Mucosa of descending colon (tissue), 3 donors: ENCODE measurements around the gene CFLAR. TPM values are rescaled to one million over a fixed set of nuclear protein-coding genes. Genes with fewer than 3 reads are reported as not detected.

Source experiments
- ATAC-seq: fragments of 200-7000 bp; cut with Tn5 transposase; one replicate; pipeline ENCODE4 v1.9.1; 2020; ENCODE audit warnings: mild to moderate bottlenecking, moderate library complexity
- DNase-seq, 3 donors: peaks; one replicate each; pipeline ENCODE4 v3.0.0-alpha.2; 2020
- H3K36me3 ChIP-seq: fragments of 200-600 bp; one replicate; pipeline ENCODE4 v1.8.0; 2021; ENCODE audit warnings: low read depth, mild to moderate bottlenecking
- H3K4me1 ChIP-seq: fragments of 200-600 bp; one replicate; pipeline ENCODE4 v1.8.0; 2021; ENCODE audit warnings: low read depth, mild to moderate bottlenecking
- H3K4me3 ChIP-seq: fragments of 200-600 bp; one replicate; pipeline ENCODE4 v1.8.0; 2021; ENCODE audit warnings: mild to moderate bottlenecking
- H3K9me3 ChIP-seq: fragments of 200-600 bp; one replicate; pipeline ENCODE4 v1.8.0; 2021; ENCODE audit warnings: mild to moderate bottlenecking
- intact Hi-C, 2 donors: fragments of 100-400 bp; cut with DNase I in 1 of 2; cut with micrococcal nuclease in 1 of 2; formaldehyde crosslinking; loops; one replicate each; pipeline versions ENCODE4 v1.11.0 to v1.11.1; 2022; cut with DNase I, micrococcal nuclease
- total RNA-seq, 3 donors: library from RNA; stranded (reverse); fragmentation: NEBNext Ultra II Directional in 2 of 3; extraction: Animal tissue kit (Norgen Biotek cat#: 25700) in 2 of 3; gene quantifications; one replicate each; pipeline versions ENCODE4 v1.2.1 to v1.2.4, GENCODE V29; 2021 to 2023
- TF ChIP-seq, protein P1 (sequence below): fragments of 200-600 bp; IDR thresholded peaks from one replicate; pipeline ENCODE4 v1.8.0; 2022; ENCODE audit warnings: antibody characterized with exemption, mild to moderate bottlenecking
- donor health status: DM: no; HTN: no; CAD: no; lungs with moderate emphysema.
- donor health status: DM: no; HTN: no; CAD: no.
- donor health status: DM: no; HTN: yes; CAD: no.

CFLAR gene
- total RNA-seq, 3 donors from 2014 or later = 161 to 171 (median 166) TPM

DNA sequence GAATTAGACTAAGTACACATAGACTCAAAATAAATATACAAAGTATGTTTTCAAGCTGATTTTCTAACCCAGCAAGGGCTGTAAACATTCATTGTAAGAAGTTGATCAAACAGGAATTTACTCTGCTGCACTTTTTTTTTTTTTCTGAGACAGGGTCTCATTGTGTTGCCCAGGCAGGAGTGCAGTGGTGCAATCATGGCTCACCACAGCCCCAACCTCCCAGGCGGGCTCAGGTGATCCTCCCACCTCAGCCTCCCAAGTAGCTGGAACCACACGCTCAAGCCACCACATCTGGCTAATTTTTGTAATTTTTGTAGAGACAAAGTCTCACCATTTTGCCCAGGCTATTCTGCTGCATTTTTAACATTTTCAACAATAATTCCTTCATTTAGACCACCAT is 8.3 kb upstream of the CFLAR start:
- no peak for ATAC-seq
- no peaks in the 10 kb centered on the region for H3K4me1 ChIP-seq
- TF ChIP-seq, protein P1, sequence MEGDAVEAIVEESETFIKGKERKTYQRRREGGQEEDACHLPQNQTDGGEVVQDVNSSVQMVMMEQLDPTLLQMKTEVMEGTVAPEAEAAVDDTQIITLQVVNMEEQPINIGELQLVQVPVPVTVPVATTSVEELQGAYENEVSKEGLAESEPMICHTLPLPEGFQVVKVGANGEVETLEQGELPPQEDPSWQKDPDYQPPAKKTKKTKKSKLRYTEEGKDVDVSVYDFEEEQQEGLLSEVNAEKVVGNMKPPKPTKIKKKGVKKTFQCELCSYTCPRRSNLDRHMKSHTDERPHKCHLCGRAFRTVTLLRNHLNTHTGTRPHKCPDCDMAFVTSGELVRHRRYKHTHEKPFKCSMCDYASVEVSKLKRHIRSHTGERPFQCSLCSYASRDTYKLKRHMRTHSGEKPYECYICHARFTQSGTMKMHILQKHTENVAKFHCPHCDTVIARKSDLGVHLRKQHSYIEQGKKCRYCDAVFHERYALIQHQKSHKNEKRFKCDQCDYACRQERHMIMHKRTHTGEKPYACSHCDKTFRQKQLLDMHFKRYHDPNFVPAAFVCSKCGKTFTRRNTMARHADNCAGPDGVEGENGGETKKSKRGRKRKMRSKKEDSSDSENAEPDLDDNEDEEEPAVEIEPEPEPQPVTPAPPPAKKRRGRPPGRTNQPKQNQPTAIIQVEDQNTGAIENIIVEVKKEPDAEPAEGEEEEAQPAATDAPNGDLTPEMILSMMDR = no peak
- no peak for DNase-seq
- no peaks in the 10 kb centered on the region for H3K36me3 ChIP-seq
- intact Hi-C loops = no loop called here
- no peaks in the 10 kb centered on the region for H3K9me3 ChIP-seq
- H3K4me3 ChIP-seq = no peak overlapping the region

DNA sequence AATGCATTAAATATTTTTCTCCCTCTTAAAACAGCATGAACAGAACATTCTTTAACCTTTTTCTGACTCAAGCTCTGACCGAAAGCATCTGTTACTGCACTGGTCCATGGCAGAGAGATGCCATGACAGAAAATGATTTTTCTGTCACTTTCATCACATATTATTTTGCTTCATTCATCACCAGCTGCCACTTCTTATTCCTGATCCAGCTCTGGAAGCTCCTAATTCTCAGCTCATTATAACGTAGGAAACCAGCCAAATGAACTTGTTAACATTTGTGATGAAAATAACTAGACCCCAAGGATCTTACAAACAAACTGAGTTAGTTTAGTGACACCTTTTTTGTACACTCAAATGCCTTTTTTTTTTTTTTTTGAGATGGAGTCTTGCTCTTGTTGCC is 7.6 kb upstream of the CFLAR start:
- no peaks in the 10 kb centered on the region for H3K4me1 ChIP-seq
- TF ChIP-seq, protein P1 = no peak
- intact Hi-C loops = no loop called here
- H3K4me3 ChIP-seq = no peak overlapping the region
- H3K36me3 ChIP-seq = no peaks in the 10 kb centered on the region
- ATAC-seq (no peak), DNase-seq (no peak)
- no peaks in the 10 kb centered on the region for H3K9me3 ChIP-seq

DNA sequence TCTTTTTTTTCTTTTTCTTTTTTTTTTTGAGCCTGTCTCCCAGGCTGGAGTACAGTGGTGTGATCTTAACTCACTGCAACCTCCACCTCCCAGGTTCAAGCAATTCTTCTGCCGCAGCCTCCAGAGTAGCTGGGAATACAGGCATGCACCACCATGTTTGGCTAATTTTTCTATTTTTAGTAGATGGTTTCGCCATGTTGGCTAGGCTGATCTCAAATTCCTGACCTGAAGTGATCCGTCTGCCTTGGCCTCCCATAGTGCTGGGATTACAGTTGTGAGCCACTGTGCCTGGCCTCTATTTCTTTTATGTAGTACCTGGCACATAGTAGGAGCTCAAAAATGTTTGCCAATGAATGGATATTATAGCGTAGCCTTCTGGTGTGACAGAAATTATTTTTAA is 6.8 kb upstream of the CFLAR start:
- no peak for ATAC-seq
- Histone ChIP-seq H3K36me3 (no peaks in the 10 kb centered on the region), H3K9me3 (no peaks in the 10 kb centered on the region), H3K4me3 (no peak overlapping the region), H3K4me1 (no peaks in the 10 kb centered on the region)
- TF ChIP-seq, protein P1 = no peak
- intact Hi-C loops = no loop called here
- DNase-seq = no peak

DNA sequence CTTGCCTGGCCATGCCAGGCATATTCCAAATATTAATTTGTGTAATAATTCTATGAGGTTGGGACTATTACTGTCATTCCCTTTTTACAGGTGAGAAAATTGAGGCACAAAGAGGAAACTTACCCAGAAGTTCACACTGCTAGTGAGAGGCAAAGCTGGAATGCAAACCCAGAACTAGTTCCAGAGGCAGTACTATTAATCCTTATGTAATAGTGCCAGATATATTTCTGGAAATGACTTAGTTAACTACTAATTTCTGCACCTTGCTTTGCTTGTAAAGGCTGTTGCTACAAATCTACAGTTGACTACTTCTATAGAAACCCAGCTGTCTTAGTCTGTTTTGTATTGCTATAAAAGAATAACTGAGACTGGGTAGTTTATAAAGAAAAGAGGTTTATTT is 5.3 kb upstream of the CFLAR start:
- DNase-seq (no peak), ATAC-seq (no peak)
- Histone ChIP-seq H3K4me3 (no peak overlapping the region), H3K9me3 (no peaks in the 10 kb centered on the region), H3K36me3 (no peaks in the 10 kb centered on the region), H3K4me1 (no peaks in the 10 kb centered on the region)
- TF ChIP-seq, protein P1 = no peak
- intact Hi-C loops = no loop called here

DNA sequence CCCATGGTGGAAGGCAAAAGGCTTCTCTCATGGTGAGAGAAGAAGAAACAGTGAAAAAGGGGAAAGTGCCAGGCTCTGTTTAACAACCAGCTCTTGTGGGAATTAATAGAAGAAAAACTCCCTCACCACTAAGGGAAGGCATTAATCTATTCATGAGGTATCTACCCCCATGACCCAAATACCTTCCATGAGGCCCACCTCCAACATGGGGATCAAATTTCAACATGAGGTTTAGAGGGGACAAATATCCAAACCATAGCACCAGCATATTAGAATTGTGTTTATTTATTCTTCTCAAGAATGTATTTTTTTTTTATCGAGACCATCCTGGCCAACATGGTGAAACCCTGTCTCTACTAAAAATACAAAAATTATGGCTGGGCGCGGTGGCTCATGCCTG is 4.9 kb upstream of the CFLAR start:
- TF ChIP-seq, protein P1 = no peak
- H3K36me3 ChIP-seq = no peaks in the 10 kb centered on the region
- intact Hi-C loops = no loop called here
- ATAC-seq (no peak), DNase-seq (no peak)
- no peaks in the 10 kb centered on the region for H3K4me1 ChIP-seq
- H3K4me3 ChIP-seq = no peak overlapping the region
- no peaks in the 10 kb centered on the region for H3K9me3 ChIP-seq

DNA sequence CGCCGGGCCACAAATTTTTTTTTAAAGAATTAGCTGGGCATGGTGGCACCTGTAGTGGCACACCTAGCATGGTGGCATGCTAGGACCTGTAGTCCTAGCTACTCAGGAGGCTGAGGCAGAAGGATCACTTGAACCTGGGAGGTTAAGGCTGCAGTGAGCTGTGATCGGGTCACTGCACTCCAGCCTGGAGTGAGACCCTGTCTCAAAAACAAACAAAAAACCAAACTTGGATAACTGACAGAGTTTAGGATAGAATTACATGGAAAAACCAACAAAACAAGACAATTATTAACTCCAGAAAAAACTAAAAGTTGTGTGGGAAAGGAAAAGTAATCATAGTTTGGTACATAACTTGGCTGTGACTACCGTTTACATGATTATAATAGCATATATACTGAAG is 1.6 kb upstream of the CFLAR start:
- Histone ChIP-seq H3K9me3 (no peaks in the 10 kb centered on the region), H3K4me1 (no peaks in the 10 kb centered on the region), H3K4me3 (no peak overlapping the region), H3K36me3 (no peaks in the 10 kb centered on the region)
- intact Hi-C loops = no loop called here
- DNase-seq (no peak), ATAC-seq (no peak)
- TF ChIP-seq, protein P1 = no peak
